ENCODE data around the gene ABCG8. TPM values are rescaled to one million over a fixed set of nuclear protein-coding genes. Genes with fewer than 3 reads are reported as not detected.

The ABCG8 gene
- polyA plus RNA-seq, 1 donor (not counting 4 experiments of a cell fraction or from before 2014, with no cell fraction given), result not detected

DNA sequence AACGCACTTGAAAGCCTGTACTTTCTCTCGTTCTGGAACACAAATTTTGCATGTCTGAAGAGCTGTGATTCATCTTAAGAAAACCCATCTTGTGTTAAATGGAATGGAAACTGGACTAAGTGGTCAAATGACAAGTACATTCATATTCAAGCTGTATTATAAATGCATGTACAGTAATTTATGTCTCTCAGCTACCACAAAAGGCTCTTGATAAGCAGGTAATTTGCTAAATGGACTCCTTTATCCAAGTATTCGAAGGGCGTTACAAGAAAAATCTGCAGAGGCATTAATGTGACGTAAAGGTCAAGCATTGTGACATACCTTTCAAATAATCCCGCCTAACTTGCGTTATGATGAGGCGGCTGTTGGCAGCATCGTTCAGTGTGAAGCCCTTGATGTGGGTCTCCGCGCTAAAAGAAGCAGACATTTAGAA is 66.6 kb downstream of the ABCG8 start:
- H3K9me3 ChIP-seq (ENCODE audit: control insufficient read depth, low read depth, low read length), result no peaks in the 10 kb centered on the region
- H3K4me2 ChIP-seq (ENCODE audit: control insufficient read depth, extremely low read depth, insufficient read depth, low read depth, low read length), result no peak overlapping the region
- dilution Hi-C loops (cut with MboI; ENCODE audit: extremely low pct_ligation_motif_present, low sequenced_read_pairs), result no loop called here
- peaks cover 7 to 15% of the 10 kb centered on the region in 2 experiments for H3K36me3 ChIP-seq (ENCODE audit: control insufficient read depth in 2 of 2, extremely low read depth in 1 of 2, insufficient read depth in 2 of 2, low read length in 2 of 2)
- no peak overlapping the region for H3K9ac ChIP-seq (ENCODE audit: control insufficient read depth, extremely low read depth, insufficient read depth, low read length)
- no peaks in the 10 kb centered on the region for H3K27me3 ChIP-seq (ENCODE audit: control insufficient read depth, extremely low read depth, insufficient read depth, low read length)
- H3K27ac ChIP-seq (ENCODE audit: control insufficient read depth, insufficient read depth, low read length), result no peak overlapping the region
- H3K4me1 ChIP-seq (ENCODE audit: control insufficient read depth, extremely low read depth, insufficient read depth, low read length), result no peaks in the 10 kb centered on the region
- H2AFZ ChIP-seq (ENCODE audit: control insufficient read depth, low read length), result no peak overlapping the region
- FAIRE-seq, result no peak
- no peak overlapping the region for H3K4me3 ChIP-seq (ENCODE audit: control insufficient read depth in 2 of 3, extremely low read depth in 1 of 3, insufficient read depth in 2 of 3, low read depth in 1 of 3, low read length in 3 of 3)
- TF ChIP-seq CTCF (optimal IDR thresholded peaks at IDR 0.05 in 1 of 3, IDR thresholded peaks at IDR 0.05 in 1 of 3, conservative IDR thresholded peaks at IDR 0.05 in 1 of 3; ENCODE audit: extremely low read depth in 1 of 3, insufficient read depth in 2 of 3, low read length in 3 of 3) (no peak), EZH2 (IDR thresholded peaks at IDR 0.05; ENCODE audit: low read length) (no peak)
- H3K79me2 ChIP-seq (ENCODE audit: control insufficient read depth, insufficient read depth, low read length), result no peaks in the 10 kb centered on the region
- DNase-seq (ENCODE audit: low read depth, low spot score), result no peak
- no peaks in the 10 kb centered on the region for H4K20me1 ChIP-seq (ENCODE audit: control insufficient read depth, extremely low read depth, insufficient read depth, low read length)
- H3K9me1 ChIP-seq (ENCODE audit: control insufficient read depth, extremely low read depth, insufficient read depth, low read length), result no peaks in the 10 kb centered on the region

DNA sequence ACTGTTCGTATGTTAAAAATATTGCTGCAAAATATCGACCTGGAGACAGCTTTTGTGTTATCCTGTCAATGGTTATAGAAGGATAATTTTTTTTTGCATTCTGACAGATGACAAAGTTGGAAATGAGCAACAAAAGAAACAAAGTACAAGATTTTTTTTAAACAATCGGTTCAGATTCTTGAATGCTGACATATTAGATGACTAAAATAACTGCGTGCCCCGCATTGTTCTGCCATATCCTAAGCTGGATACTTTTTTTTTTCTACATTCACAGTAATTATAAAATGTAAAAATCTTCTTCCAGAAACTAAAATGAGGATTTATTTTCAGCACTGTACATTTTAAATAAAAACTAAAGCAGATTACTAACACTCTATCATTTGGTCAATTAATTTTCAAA is 67.1 kb downstream of the ABCG8 start:
- DNase-seq (ENCODE audit: low read depth, low spot score), result no peak
- Histone ChIP-seq H3K79me2 (ENCODE audit: control insufficient read depth, insufficient read depth, low read length) (no peaks in the 10 kb centered on the region), H3K9ac (ENCODE audit: control insufficient read depth, extremely low read depth, insufficient read depth, low read length) (no peak overlapping the region), H3K4me1 (ENCODE audit: control insufficient read depth, extremely low read depth, insufficient read depth, low read length) (no peaks in the 10 kb centered on the region), H3K4me2 (ENCODE audit: control insufficient read depth, extremely low read depth, insufficient read depth, low read depth, low read length) (no peak overlapping the region), H4K20me1 (ENCODE audit: control insufficient read depth, extremely low read depth, insufficient read depth, low read length) (no peaks in the 10 kb centered on the region), H3K36me3 (ENCODE audit: control insufficient read depth in 2 of 2, extremely low read depth in 1 of 2, insufficient read depth in 2 of 2, low read length in 2 of 2) (peaks cover 7 to 13% of the 10 kb centered on the region in 2 experiments), H3K9me1 (ENCODE audit: control insufficient read depth, extremely low read depth, insufficient read depth, low read length) (no peaks in the 10 kb centered on the region), H2AFZ (ENCODE audit: control insufficient read depth, low read length) (no peak overlapping the region), H3K27ac (ENCODE audit: control insufficient read depth, insufficient read depth, low read length) (no peak overlapping the region), H3K27me3 (ENCODE audit: control insufficient read depth, extremely low read depth, insufficient read depth, low read length) (no peaks in the 10 kb centered on the region), H3K4me3 (ENCODE audit: control insufficient read depth in 2 of 3, extremely low read depth in 1 of 3, insufficient read depth in 2 of 3, low read depth in 1 of 3, low read length in 3 of 3) (no peak overlapping the region), H3K9me3 (ENCODE audit: control insufficient read depth, low read depth, low read length) (no peaks in the 10 kb centered on the region)
- no peak for FAIRE-seq
- no peak for TF ChIP-seq CTCF (optimal IDR thresholded peaks at IDR 0.05 in 1 of 3, IDR thresholded peaks at IDR 0.05 in 1 of 3, conservative IDR thresholded peaks at IDR 0.05 in 1 of 3; ENCODE audit: extremely low read depth in 1 of 3, insufficient read depth in 2 of 3, low read length in 3 of 3)
- TF ChIP-seq EZH2 (IDR thresholded peaks at IDR 0.05; ENCODE audit: low read length), result no peak
- dilution Hi-C loops (cut with MboI; ENCODE audit: extremely low pct_ligation_motif_present, low sequenced_read_pairs), result no loop called here
